SK-N-SH treated with all-trans-retinoic acid at 6 μM for 48 hours (cell line): ENCODE results near the gene SCFD2.
"Not testable (repeated sequence)": the region's sequence is repeated elsewhere in the genome, so short reads cannot be mapped to it uniquely, and the experiment has no call there.

Experiments used
- ATAC-seq: fragments of 200-7000 bp; cut with Tn5 transposase; 3 replicates; pipeline ENCODE4 v1.9.1; 2020; ENCODE audit warnings: mild to moderate bottlenecking, moderate library complexity
- ARNTL ChIP-seq: fragments of 450-650 bp; formaldehyde crosslinking; IDR thresholded peaks from 2 replicates; pipeline ENCODE4 v1.5.0; 2020; ENCODE audit warnings: low read depth, mild to moderate bottlenecking, moderate library complexity, borderline replicate concordance
- CSDC2 ChIP-seq: fragments of 250-450 bp; sonication (Bioruptor Pico); IDR thresholded peaks from 2 replicates; pipeline ENCODE4 v1.5.0; 2020; ENCODE audit warnings: mild to moderate bottlenecking, moderate library complexity
- GLIS3 ChIP-seq: fragments of 250-450 bp; sonication (Bioruptor Pico); IDR thresholded peaks from 2 replicates; pipeline ENCODE4 v1.5.0; 2020; ENCODE audit warnings: mild to moderate bottlenecking, moderate library complexity
- OSR1 ChIP-seq: fragments of 250-450 bp; sonication (Bioruptor Pico); IDR thresholded peaks from 2 replicates; pipeline ENCODE4 v1.8.0; 2022; ENCODE audit warnings: moderate library complexity, mild to moderate bottlenecking, inconsistent platforms
- PPARA ChIP-seq: fragments of 250-450 bp; sonication (Bioruptor Pico); IDR thresholded peaks from 2 replicates; pipeline ENCODE4 v1.5.0; 2020; ENCODE audit warnings: mild to moderate bottlenecking, borderline replicate concordance
- RARB ChIP-seq: fragments of 250-450 bp; sonication (Bioruptor Pico); IDR thresholded peaks from 2 replicates; pipeline ENCODE4 v1.8.0; 2021; ENCODE audit warnings: mild to moderate bottlenecking, moderate library complexity
- SNAI2 ChIP-seq: fragments of 250-450 bp; sonication (Bioruptor Pico); IDR thresholded peaks from 2 replicates; pipeline ENCODE4 v1.5.0; 2020; ENCODE audit warnings: mild to moderate bottlenecking, moderate library complexity
- TCF4 ChIP-seq: fragments of 250-450 bp; sonication (Bioruptor Pico); IDR thresholded peaks from 2 replicates; pipeline ENCODE4 v1.8.0; 2021; ENCODE audit warnings: mild to moderate bottlenecking, moderate library complexity, borderline replicate concordance
- TOX ChIP-seq: fragments of 250-450 bp; sonication (Bioruptor Pico); IDR thresholded peaks from 2 replicates; pipeline ENCODE4 v1.8.0; 2021; ENCODE audit warnings: mild to moderate bottlenecking, moderate library complexity, borderline replicate concordance
- ZC3H10 ChIP-seq: fragments of 250-450 bp; sonication (Bioruptor Pico); IDR thresholded peaks from 2 replicates; pipeline ENCODE4 v1.5.1; 2021; ENCODE audit warnings: mild to moderate bottlenecking, moderate library complexity
- ZFP30 ChIP-seq: fragments of 450-650 bp; formaldehyde crosslinking; IDR thresholded peaks from 2 replicates; pipeline ENCODE4 v1.5.0; 2022; ENCODE audit warnings: mild to moderate bottlenecking, moderate library complexity
- ZNF565 ChIP-seq: fragments of 450-650 bp; formaldehyde crosslinking; conservative IDR thresholded peaks from 2 replicates; pipeline ENCODE4 v1.5.0; 2020; ENCODE audit warnings: low read depth, mild to moderate bottlenecking, moderate library complexity
- ZNF70 ChIP-seq: fragments of 450-650 bp; formaldehyde crosslinking; IDR thresholded peaks from 2 replicates; pipeline ENCODE4 v1.5.0; 2020; ENCODE audit warnings: mild to moderate bottlenecking, moderate library complexity
- ZNF8 ChIP-seq: fragments of 450-650 bp; formaldehyde crosslinking; IDR thresholded peaks from 2 replicates; pipeline ENCODE4 v1.5.0; 2020; ENCODE audit warnings: mild to moderate bottlenecking, moderate library complexity
- TF ChIP-seq, protein P1 (sequence below): fragments of 250-450 bp; sonication (Bioruptor Pico); IDR thresholded peaks from 2 replicates; pipeline ENCODE4 v1.8.0; 2021; ENCODE audit warnings: low read depth, mild to moderate bottlenecking, moderate library complexity, borderline replicate concordance
- TF ChIP-seq, protein P2 (sequence below): fragments of 250-450 bp; sonication (Bioruptor Pico); IDR thresholded peaks from 2 replicates; pipeline ENCODE4 v1.5.1; 2021; ENCODE audit warnings: mild to moderate bottlenecking, moderate library complexity
- TF ChIP-seq, protein P3 (sequence below): fragments of 250-450 bp; sonication (Bioruptor Pico); IDR thresholded peaks from 2 replicates; pipeline ENCODE4 v1.8.0; 2020; ENCODE audit warnings: mild to moderate bottlenecking, moderate library complexity, borderline replicate concordance
- TF ChIP-seq, protein P4 (sequence below): fragments of 250-450 bp; sonication (Bioruptor Pico); IDR thresholded peaks from 2 replicates; pipeline ENCODE4 v1.5.0; 2020; ENCODE audit warnings: mild to moderate bottlenecking, moderate library complexity

The SCFD2 gene

DNA sequence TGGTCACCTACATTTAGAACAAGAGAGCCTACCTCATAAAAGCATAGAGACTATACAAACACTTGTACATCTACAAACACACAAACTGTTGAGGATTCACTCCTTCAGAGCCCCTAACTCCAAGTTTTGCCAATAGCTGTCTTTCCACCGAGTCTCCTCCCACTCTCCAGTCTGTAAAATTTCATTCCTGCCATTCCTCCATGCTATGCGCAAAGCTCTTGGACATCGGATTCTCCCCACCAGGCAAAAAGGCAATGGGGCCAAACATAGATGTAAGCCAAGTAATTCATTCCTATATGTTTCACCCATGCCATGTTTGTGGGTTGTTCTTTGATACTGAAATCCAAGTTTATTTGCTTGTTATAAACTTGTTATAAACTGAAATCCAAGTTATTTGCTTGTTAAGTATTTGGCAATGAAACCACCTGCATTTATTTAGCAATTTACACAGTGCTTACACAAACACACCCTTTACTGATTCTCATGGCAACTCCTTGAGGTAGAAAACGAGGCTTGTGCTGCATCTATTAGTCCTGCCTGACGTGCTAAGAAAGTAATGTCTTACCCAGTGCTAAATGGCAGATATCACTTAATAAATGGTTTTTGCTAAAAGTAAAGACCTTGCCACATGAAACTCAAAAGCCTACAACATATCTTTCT is 91.1 kb downstream of the SCFD2 start:
- no peak for ATAC-seq
- no peak for TF ChIP-seq PPARA (CRISPR knock-in tag)
- TF ChIP-seq, protein P1, sequence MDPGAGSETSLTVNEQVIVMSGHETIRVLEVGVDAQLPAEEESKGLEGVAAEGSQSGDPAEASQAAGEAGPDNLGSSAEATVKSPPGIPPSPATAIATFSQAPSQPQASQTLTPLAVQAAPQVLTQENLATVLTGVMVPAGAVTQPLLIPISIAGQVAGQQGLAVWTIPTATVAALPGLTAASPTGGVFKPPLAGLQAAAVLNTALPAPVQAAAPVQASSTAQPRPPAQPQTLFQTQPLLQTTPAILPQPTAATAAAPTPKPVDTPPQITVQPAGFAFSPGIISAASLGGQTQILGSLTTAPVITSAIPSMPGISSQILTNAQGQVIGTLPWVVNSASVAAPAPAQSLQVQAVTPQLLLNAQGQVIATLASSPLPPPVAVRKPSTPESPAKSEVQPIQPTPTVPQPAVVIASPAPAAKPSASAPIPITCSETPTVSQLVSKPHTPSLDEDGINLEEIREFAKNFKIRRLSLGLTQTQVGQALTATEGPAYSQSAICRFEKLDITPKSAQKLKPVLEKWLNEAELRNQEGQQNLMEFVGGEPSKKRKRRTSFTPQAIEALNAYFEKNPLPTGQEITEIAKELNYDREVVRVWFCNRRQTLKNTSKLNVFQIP (CRISPR knock-in tag), result no peak
- no peak for TF ChIP-seq OSR1 (CRISPR knock-in tag)
- no peak for TF ChIP-seq ZNF8 (CRISPR knock-in tag)
- no peak for TF ChIP-seq TCF4
- no peak for TF ChIP-seq CSDC2 (CRISPR knock-in tag)
- TF ChIP-seq ZFP30, result no peak
- TF ChIP-seq, protein P2, sequence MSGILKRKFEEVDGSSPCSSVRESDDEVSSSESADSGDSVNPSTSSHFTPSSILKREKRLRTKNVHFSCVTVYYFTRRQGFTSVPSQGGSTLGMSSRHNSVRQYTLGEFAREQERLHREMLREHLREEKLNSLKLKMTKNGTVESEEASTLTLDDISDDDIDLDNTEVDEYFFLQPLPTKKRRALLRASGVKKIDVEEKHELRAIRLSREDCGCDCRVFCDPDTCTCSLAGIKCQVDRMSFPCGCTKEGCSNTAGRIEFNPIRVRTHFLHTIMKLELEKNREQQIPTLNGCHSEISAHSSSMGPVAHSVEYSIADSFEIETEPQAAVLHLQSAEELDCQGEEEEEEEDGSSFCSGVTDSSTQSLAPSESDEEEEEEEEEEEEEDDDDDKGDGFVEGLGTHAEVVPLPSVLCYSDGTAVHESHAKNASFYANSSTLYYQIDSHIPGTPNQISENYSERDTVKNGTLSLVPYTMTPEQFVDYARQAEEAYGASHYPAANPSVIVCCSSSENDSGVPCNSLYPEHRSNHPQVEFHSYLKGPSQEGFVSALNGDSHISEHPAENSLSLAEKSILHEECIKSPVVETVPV, result no peak
- no peak for TF ChIP-seq ARNTL
- no peak for TF ChIP-seq ZNF70 (CRISPR knock-in tag)
- TF ChIP-seq SNAI2, result no peak
- TF ChIP-seq, all 23 proteins: peak for 0

DNA sequence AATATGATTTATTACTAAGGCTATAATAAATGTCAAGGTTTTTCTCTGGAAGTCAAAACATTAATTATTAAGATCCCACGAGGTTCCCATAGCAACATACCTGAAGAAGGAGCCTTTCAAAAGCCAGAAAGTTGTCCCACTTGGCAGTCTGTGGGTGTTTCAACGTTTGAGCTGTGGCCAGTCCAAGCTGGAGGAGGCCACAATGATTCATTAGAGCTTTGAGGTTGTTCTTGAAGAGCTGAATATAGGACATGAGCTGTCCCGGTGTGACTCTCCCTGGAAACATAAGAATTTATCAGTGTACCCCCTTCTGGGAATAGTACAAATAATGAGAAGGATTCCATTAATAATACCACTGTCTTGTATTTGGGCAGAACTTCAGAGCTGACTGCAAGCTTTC is 92.1 kb downstream of the SCFD2 start:
- ATAC-seq, result no peak
- TF ChIP-seq PPARA (CRISPR knock-in tag) (no peak), GLIS3 (CRISPR knock-in tag) (no peak), ZC3H10 (no peak), ZNF565 (CRISPR knock-in tag) (no peak)

DNA sequence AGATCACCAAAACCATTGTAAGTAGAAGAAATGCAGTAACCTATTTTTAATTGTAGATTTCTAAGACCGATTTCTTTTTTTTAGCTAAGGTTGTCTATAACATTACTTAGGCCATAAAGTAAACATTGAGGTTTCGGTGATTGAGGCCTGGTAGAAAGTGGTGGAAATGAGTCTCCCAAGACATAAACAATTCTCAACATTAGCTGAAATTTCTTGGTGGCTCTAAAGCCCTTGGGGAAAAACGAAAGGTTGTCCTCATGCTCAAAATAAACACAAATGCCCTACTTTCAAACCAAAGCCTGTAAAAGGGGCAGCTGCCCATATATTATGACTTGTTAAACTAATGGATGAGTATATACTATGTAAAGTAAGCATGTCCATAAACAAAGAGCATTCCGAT is 98.8 kb downstream of the SCFD2 start:
- TF ChIP-seq SNAI2, result no peak
- TF ChIP-seq, protein P3, sequence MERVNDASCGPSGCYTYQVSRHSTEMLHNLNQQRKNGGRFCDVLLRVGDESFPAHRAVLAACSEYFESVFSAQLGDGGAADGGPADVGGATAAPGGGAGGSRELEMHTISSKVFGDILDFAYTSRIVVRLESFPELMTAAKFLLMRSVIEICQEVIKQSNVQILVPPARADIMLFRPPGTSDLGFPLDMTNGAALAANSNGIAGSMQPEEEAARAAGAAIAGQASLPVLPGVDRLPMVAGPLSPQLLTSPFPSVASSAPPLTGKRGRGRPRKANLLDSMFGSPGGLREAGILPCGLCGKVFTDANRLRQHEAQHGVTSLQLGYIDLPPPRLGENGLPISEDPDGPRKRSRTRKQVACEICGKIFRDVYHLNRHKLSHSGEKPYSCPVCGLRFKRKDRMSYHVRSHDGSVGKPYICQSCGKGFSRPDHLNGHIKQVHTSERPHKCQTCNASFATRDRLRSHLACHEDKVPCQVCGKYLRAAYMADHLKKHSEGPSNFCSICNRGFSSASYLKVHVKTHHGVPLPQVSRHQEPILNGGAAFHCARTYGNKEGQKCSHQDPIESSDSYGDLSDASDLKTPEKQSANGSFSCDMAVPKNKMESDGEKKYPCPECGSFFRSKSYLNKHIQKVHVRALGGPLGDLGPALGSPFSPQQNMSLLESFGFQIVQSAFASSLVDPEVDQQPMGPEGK (CRISPR knock-in tag), result no peak
- no peak for TF ChIP-seq TCF4
- TF ChIP-seq PPARA (CRISPR knock-in tag), result no peak
- TF ChIP-seq ZFP30, result no peak
- TF ChIP-seq ZNF70 (CRISPR knock-in tag), result no peak
- no peak for TF ChIP-seq ZC3H10
- TF ChIP-seq, all 23 proteins: peak for 0
- ATAC-seq, result no peak

DNA sequence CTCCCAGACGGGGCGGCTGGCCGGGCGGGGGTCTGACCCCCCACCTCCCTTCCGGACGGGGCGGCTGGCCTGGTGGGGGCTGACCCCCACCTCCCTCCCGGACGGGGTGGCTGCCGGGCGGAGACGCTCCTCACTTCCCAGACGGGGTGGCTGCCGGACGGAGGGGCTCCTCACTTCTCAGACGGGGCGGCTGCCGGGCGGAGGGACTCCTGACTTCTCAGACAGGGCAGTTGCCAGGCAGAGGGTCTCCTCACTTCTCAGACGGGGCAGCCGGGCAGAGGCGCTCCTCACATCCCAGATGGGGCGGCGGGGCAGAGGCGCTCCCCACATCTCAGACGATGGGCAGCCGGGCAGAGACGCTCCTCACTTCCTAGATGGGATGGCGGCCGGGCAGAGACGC is 109.9 kb downstream of the SCFD2 start:
- ATAC-seq, result not testable (repeated sequence)

DNA sequence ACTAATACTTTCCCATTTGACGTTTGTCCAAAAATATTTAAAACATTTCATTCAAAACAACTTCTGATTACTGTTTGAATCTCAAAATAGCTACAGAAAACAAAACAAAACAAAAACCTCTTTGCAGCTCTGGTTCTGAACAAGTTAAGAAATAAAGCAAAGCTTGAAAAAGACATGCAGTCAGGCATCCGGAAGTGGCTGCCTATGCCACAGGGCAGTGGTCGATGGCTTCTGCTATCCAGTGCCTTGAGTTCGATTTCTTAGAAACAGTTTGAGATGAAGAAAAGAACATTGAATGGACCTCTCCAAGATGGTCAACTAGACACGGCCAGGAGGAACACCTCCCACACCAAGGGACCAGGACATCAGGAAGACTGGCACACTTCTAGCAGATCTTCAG is 125.3 kb downstream of the SCFD2 start:
- ATAC-seq, result no peak

More for the DNA sequence above, 125.3 kb downstream of the SCFD2 start:
- no peak for TF ChIP-seq TOX (CRISPR knock-in tag)
- TF ChIP-seq, protein P2, result no peak
- TF ChIP-seq, protein P3 (CRISPR knock-in tag), result no peak
- TF ChIP-seq ZNF8 (CRISPR knock-in tag), result no peak
- no peak for TF ChIP-seq ZNF70 (CRISPR knock-in tag)
- TF ChIP-seq, protein P1 (CRISPR knock-in tag), result no peak
- no peak for TF ChIP-seq ZC3H10
- TF ChIP-seq ZNF565 (CRISPR knock-in tag), result no peak
- TF ChIP-seq TCF4, result no peak
- TF ChIP-seq RARB, result no peak
- no peak for TF ChIP-seq OSR1 (CRISPR knock-in tag)
- TF ChIP-seq GLIS3 (CRISPR knock-in tag), result no peak
- TF ChIP-seq, protein P4, sequence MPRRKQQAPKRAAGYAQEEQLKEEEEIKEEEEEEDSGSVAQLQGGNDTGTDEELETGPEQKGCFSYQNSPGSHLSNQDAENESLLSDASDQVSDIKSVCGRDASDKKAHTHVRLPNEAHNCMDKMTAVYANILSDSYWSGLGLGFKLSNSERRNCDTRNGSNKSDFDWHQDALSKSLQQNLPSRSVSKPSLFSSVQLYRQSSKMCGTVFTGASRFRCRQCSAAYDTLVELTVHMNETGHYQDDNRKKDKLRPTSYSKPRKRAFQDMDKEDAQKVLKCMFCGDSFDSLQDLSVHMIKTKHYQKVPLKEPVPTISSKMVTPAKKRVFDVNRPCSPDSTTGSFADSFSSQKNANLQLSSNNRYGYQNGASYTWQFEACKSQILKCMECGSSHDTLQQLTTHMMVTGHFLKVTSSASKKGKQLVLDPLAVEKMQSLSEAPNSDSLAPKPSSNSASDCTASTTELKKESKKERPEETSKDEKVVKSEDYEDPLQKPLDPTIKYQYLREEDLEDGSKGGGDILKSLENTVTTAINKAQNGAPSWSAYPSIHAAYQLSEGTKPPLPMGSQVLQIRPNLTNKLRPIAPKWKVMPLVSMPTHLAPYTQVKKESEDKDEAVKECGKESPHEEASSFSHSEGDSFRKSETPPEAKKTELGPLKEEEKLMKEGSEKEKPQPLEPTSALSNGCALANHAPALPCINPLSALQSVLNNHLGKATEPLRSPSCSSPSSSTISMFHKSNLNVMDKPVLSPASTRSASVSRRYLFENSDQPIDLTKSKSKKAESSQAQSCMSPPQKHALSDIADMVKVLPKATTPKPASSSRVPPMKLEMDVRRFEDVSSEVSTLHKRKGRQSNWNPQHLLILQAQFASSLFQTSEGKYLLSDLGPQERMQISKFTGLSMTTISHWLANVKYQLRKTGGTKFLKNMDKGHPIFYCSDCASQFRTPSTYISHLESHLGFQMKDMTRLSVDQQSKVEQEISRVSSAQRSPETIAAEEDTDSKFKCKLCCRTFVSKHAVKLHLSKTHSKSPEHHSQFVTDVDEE, result no peak
